Mucosa of gallbladder (tissue), 1 donor: ENCODE results near the gene ALK. TPM values are rescaled to one million over a fixed set of nuclear protein-coding genes. Genes with fewer than 3 reads are reported as not detected.

Experiments
- DNase-seq: peaks from one replicate; pipeline ENCODE4 v3.0.0-alpha.2; 2020; ENCODE audit warnings: low spot score
- total RNA-seq: library from RNA; stranded (reverse); gene quantifications from one replicate; pipeline ENCODE4 v1.2.1, GENCODE V29; 2021
- donor health status: DM: no; HTN: no; CAD: no.

ALK gene
- total RNA-seq, 1 donor from 2014 or later, result 0.20 TPM

DNA sequence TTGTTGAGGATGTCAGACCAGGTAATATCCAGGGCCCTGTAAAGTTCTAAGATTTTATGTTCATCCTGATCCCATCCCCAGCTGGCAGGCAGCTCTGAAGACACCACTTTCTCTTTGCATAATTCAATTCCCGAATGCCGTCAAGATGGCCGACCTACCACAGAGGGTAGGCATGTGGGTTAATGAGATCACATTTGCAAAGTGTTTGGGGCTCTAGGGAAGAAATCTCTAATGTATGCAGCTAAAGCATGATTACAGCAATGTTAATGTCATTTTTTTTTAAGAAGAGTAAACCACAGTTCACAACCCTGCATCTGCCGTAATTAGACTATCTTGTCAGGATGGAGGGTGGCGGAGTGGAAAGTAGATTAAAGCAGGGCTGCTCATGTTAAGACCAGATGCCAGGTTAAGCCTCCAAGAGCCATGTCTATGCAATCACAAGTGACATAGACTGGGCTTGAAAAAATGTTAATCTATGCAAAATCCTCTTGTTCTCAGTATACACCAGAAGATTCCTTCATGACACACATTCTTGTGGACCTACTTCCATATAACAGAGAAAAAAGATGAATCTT lies 131.4 kb downstream of the ALK start:
- DNase-seq, result no peak

DNA sequence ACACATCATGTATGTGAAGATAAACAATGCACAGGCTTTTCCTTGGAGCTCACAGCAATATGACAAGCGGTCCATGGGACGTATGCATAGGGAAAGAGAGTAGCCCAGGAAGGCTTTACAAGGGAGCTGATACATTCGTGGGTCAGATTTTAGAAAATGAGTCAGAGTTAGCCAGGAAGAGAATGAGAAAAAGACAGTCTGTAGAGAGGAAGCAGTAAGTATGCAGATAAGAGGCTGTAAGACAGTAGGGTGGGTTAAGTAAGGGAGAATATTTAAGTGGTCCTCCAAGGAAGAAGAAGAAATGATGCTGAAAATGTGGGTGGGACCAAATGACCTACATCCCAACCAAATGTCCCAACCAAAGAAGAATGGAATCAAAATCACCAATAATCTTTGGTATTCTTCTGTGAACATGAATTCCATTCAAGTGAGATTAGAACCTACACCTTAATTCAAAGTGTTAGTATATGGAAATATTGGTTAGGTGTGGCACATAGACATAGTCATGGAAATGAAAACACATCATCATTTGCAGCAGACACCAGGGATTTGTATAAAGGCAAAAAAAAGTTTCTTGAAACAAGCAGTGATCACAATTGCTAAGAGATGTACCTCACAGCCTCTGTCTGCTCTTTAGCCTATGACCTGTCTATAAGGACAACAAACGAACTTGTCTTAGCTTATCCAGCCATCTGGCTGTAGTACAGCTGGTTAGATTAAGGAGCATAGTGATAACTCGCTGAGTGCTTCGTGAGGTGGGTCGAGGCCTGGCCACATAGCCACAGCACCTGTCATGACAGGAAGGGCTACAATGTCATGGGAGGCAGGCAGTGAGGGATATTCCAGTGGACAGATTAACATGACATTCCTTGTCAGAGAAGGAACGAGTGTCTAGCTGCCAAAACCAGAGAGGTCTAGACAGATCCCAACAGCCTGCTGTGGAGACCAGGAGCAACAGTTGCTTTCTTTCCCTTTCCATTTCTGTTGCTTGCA lies 133.6 kb downstream of the ALK start:
- no peak for DNase-seq

DNA sequence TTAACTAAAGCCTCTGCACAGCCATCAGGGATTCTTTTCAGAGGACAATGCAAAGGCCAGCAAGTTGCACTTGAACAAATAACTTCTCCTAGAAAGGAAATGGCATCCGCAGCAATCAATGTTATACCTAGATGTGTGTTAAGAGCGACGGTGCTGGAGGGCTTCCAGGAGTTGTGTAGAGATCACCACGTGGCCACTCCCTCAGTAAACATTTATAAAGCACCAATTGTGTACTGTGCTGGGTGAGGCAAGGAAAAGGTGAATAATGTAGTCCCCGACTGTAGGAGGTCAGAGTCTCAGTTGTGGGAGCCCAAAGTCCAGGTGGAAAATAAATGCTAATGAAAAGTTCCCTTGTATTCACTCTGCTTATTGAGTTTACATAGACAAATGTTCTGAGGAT lies 135.0 kb downstream of the ALK start:
- peak; percentile 90 for DNase-seq

DNA sequence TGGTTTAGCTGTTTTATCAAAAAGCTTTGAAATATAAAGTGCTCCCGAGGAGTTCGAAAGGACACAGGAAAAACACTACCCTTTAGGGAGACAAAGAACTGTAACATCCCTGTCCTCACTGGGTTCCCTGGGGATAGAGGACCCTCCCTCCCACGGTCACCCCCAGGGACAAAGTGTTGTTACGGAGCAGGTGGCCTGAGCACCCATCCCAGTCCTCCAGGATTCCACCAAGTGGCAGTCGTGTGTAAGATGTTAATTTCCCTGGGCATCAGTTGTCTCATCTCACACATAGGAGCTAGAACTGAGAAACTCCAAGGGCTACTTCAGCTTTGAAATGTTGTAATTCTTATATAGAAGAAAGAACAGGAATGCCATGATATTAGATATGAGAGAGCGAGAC lies 137.7 kb downstream of the ALK start:
- no peak for DNase-seq

DNA sequence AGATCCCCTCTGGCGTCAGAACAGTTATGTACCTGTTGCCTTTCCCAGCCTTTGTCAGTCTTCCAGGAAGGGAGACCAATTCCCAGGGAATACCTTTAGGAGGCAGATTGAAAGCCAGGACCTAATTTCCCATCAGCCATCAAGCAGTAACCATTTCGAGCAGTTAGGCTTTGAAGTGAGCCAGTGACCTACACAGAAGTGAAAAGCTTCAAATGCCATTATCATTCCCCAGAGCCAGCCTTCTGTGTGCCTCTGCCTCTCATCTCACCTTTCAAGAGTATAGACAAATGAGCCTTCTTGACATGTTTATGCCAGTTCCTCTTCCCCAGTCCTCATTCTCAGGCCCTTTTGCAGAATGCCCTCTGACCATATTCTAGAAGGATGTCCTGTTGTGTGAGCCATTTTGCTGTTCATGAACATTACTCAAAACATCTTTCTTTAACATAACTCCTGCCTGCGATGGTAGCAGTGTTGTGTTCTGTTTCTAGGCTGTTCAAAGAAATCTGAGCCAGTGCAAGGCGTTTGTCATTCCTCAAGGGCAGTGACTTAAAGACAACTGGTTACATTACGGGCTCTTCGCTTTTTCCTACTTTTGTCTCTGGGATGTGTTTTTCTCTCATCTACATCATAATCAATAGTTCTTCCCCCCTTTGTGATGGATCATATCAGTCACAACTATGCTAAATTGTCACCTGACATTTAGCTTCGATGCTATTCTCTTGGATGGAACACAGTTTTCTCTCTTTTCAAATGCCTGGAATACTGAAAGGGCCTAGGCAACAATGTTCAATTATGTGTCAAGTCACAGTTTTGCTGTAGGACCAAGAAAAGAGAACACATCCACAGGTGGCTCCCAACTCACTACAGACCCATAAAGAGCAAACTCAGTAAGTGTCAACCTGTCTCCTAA lies 138.6 kb downstream of the ALK start:
- DNase-seq, result no peak

DNA sequence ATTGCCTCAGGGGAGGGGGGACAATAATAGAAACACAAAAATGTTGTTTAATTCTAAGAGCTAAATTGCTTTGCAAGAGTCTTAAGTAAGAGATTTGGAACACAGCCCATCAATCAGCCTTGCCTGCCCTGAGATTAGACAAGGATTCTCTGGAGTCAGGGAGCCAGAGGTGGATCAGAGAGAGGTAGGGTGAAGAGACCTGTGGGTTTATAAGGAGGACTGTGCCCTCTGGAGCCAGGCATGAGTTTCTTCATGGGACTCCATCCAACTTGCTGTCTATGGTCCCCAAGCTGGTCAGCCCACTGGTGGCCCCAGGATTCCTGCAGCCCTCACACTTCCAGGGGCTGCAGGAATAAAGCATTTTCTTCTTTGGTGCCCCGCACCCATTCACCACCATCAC lies 139.3 kb downstream of the ALK start:
- no peak for DNase-seq

DNA sequence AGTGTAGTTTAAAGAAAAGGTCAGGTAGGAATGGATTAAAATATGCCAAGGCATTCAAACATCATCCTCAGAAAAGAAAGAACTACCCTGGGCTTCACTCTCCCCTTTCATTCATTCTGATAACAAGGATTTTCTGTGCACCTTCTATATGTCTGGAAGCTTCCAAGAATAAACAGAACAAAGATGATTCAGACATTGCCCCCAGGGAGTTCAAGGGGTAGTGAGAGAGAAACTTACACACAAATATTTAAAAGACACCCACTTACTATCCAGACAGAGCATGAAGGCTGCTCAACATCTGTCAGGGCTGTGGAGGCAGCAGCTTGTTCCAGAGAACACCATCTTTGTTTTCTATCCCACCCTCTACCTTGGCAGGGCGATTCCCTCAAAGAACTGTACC lies 140.5 kb downstream of the ALK start:
- no peak for DNase-seq

DNA sequence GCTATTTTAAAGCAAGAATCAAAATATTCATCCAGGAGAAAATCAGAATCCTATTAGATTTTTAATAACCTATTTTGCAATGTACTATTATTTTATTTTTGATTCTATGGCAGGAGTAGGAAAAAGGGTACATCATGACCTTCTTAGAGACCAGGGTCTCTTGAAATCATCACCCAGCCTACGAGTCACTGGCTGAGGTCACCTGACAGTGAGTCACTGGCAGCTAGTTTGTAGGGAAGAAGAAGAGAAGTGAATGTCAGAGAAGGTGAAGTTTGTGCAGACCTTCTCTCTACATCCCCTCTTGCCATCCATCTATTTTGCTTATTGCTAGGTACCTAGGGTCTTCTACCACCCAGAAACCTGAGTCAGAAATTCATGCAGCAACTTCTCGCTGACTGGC lies 144.2 kb downstream of the ALK start:
- no peak for DNase-seq

DNA sequence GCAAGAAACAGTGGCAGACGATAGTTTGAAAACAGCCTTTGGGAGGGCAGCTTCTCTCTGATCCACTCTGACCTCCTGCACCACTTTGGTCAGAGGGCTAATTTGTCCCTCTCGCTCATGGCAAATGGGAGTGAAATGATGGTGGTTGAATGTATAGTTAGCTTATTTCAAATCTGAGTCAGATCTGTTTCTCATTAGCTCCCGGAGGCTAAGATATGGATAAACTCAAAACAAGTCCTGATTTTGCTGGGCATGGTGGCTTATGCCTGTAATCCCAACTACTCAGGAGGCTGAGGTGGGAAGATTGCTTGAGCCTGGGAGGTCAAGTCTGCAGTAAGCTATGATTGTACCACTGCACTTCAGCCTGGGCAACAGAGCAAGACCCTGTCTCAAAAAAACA lies 145.0 kb downstream of the ALK start:
- no peak for DNase-seq

DNA sequence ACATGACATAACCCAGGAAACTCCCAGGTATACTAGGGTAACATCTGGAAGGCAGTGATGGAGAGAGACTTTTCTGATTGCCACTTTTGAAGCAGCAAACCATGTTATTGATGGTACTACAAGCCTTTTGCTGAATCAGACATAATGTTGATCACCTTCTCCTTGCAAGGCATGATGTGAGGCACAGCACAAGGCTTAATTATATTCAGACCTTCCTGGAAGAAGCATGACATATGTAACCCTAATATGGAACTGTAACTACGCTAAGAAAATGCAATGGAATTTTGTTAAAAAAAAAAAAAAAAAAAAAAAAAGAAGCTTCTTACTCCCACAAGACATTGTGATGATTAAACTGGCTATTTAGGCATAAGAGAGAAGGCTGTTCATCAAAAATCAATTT lies 145.4 kb downstream of the ALK start:
- DNase-seq, result no peak

DNA sequence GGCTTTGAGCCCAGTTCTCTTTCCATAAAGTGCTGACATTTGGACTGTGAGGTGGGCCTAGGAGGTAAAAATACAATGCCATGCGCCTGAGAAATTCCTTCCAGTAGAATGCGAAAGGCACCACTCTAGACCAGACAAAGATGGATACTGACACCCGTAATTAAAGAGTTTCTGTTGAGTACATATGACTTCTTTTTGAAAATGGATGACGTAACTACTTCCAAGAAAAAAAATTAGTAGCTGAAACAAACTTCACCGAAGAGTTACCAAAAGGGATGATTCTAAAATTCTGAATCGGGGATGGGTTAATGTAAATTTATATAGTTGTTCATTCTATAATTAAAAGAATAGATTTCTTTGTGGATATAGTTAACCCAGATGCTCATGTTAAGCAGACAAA lies 146.8 kb downstream of the ALK start:
- no peak for DNase-seq

DNA sequence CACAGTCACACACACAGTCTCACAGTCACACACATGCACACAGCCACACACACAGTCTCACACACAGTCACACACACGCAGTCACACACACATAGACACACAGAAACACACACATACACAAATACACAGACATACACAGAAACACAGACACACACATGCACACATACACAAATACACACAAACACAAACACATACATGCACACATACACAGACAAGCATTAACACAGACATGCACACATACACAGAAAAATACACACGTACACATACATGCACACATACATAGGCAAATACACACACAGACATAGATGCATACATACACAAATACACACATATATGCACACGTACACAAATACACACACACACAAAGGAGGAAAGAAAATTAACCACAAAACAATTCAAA lies 150.5 kb downstream of the ALK start:
- no peak for DNase-seq

DNA sequence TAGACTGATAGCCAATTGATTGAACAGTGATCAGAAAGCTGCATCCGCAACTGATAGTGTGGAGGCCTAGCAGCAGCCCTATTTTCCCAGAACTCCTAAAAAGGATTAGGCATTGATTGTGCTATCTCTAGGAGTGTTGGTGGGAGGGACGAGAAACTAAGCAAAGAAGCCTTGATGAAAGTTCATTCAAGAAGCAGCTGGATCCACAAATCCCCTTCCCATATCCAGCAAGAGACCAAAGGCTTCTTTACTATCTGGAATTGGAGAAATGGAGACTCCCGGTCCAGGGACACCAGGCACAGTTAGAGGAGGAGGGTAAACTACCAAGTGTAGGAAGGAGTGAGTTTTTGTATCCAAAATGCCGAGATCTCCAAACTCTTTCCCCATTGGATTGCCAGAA lies 151.5 kb downstream of the ALK start:
- no peak for DNase-seq

DNA sequence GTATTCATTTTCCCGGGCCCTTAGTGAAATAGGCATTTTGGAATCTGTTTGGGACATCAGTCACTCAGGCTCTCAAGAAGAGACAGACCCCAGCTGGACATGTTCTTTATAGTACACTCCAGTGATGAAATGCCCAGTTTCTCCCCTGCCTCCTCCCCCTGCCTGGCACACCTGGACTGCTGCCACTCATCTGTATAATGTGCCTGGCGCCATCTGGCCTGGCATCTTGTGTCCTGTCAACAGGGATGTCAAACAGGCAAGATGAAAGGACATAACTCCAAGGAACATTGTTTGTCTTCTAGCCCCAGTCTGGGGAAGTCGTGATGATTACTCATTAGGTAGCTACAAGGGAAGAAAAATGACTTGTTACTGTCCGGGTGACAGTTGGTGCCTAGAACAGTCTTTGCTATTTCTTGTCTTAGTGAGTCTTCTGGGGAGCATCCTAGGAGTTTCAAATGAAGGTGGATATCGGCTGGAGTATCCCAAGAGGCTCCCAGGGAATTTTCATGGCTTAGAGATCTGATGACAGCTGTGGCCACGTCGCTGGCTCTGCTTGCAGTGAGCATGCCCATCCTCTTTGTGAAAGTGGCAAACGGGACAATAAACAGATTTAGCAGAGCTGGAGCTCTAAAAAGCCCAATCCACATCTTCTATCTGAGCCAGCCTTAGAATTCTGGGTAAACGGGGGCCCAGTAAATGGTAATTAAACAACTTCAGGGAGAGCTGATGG lies 153.6 kb downstream of the ALK start:
- DNase-seq, result no peak

DNA sequence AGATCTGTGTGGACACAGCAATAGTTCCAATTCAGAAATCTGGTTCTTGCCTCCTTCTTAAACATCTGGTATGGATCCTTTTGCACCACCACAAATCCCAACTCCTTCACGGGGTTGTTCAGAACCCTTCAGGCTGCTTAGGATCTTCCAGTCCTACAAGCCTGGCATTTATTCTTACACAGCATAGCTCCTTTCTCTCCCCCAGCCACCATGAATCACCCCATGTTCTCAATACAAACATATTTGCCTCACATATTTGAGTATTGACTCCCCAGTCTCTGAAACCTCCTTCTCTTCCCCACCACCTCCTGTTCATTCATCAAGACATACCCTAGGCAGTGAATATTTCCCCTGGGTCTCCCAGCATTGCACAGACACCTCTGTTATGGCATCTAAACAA lies 155.2 kb downstream of the ALK start:
- DNase-seq, result no peak

DNA sequence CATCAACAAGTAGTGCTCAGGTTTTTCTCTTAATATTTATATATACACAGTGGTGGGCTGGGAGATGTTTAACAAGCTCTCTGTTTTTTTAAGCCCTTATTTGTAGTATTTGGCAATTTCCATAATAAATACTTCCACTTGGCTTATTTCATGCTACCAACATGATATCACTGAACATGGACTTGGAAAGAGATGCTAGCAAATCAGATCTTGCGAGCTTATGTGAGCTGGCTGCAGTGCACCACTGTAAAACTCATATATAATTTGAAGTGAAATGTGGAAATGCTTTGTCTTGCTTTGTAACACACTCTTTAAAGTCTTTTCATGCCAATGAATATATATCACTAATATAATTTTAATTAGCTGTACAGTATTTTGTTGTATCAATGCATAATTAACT lies 155.7 kb downstream of the ALK start:
- no peak for DNase-seq

DNA sequence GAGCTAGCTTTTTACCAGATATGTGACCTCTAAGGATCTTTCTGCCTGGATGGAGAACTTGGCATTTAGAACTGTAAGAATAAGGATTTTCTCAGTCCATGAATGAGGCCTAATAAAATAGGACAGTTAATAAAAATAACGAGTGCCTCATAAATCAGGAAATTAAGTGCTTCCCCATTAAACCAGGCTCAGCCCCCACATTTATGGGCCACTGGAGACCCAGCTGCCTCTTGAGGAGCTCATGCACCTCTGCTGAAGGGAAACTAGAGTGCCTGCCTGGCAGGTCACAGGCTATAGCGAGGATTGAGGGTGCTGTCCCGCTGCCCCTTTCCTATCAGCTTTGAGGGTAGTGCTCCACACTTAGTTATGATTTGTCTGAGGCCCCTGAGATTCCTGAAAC lies 158.0 kb downstream of the ALK start:
- DNase-seq, result no peak

DNA sequence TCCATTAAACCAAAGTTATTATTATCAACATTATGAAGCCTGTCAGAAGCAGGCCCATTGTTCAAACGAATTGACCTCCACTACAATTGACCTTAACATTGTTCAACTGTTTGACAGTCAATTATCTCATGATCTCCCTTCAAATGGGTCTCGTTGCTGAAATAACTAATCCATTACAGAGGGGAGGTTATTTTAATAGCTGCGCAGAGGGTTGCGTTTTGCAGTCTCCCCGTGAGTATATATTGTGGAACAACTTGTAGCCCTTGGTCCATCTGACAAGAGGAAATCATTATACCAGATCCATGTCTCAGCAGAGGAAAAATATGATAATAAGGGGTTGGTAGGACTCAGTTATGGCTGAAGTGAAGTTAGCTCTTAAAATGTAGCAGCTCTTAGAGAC lies 159.1 kb downstream of the ALK start:
- no peak for DNase-seq

DNA sequence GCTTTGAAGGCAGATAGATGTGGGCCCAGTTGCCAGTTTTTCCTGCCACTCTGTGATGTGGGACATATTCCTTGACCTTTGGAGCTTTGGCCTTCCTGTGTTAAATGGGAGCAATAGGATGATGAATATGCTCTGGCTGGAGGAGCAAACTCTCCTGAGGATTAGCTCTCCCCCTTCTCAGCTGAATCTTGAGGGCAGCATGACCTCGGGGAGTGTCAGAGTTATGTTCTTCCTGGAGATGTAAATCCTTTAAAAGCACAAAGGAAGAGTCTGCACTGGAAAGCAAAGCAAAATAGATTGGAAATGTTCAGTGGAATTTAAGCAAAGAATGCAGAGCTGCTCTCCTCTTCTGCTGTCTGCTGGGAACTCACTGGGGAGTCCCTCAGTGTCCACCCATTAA lies 160.1 kb downstream of the ALK start:
- DNase-seq, result no peak

DNA sequence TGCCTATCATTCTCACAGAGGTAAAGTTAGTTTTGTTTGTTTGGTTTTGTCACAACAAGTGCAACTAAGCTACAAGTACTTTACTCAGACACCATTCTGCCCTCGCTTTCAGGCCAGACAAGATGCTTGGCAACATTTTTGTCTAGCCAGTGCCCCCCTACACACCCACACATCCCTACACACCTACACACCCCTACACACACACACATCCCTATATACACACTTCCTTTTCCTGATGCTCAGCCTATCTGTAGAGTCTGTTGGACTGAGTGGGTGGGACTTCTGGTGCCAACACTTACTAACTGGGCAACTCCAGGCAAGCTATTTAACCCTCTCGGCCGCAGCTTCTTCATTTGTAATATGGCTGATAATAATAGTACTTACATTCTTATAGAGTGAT lies 161.4 kb downstream of the ALK start:
- no peak for DNase-seq

DNA sequence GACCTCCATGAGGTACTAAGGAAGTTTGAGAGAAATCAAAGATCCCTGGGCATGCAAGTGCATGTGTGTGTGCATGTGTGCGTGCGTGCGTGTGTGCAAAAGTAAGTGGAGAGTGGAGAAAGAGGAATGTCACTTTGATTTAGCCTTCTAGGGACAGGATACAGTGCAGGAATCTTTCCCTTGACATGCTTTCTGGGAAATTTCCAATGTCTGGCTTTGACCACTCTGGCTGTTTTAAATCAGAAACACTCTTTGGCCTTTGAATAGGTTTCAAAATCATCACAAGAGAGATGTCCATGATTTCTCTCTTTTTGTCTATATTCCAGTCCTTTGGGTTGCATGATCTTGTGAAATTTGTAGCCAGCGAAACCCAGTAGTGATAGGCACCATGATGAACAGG lies 162.0 kb downstream of the ALK start:
- no peak for DNase-seq

DNA sequence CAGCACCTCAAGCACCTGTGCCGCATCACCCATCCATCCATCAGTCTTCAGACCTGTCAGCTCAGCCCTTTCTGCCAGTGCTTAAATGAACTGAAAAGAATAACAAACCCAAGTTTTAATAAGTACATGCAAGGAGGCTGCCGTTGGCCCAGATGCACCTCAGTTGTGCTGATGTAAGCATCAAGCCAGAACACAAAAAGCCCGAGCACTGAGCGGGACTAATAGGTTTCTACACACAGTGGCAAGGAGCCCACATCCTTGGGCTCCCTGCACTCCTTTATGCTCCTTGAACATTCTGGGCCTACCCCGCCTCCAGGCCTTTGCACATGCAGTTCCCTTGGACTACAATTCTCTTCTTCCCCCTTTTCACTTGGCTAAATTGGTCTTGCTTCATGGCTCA lies 165.6 kb downstream of the ALK start:
- no peak for DNase-seq
